ENCODE data around the gene PACSIN1.
A peak's percentile ranks its signal among the peaks of the same experiment; 100 is the strongest.

The PACSIN1 gene

DNA sequence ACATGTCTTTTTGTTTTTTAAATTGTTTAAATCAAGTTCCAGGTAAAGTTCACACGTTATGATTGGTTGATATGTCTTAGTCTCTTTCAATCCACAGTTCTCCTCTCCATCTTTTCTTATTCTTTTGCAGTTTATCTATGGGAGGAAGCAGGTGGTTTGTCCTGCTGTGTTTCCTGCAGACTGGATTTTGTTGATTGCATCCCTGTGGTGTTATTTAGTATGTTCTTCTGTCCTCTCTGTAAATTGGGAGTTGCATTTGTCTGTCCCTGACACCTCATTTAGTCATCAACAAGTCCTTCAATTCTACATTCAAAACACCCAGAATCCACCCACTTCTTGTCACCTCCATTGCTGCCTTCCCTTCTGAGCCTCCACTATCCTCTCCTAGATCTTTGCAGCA, 8.1 kb downstream of the PACSIN1 start:
- no peak for DNase-seq (ENCODE audit: low read depth)
- TF ChIP-seq, protein P1, sequence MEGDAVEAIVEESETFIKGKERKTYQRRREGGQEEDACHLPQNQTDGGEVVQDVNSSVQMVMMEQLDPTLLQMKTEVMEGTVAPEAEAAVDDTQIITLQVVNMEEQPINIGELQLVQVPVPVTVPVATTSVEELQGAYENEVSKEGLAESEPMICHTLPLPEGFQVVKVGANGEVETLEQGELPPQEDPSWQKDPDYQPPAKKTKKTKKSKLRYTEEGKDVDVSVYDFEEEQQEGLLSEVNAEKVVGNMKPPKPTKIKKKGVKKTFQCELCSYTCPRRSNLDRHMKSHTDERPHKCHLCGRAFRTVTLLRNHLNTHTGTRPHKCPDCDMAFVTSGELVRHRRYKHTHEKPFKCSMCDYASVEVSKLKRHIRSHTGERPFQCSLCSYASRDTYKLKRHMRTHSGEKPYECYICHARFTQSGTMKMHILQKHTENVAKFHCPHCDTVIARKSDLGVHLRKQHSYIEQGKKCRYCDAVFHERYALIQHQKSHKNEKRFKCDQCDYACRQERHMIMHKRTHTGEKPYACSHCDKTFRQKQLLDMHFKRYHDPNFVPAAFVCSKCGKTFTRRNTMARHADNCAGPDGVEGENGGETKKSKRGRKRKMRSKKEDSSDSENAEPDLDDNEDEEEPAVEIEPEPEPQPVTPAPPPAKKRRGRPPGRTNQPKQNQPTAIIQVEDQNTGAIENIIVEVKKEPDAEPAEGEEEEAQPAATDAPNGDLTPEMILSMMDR (IDR thresholded peaks at IDR 0.05; ENCODE audit: low read depth, low read length, missing control alignments), result no peak
- H3K4me3 ChIP-seq (ENCODE audit: low read depth, low read length), result no peak overlapping the region
- in situ Hi-C loops (cut with HindIII; ENCODE audit: low sequenced_read_pairs), result no loop called here

DNA sequence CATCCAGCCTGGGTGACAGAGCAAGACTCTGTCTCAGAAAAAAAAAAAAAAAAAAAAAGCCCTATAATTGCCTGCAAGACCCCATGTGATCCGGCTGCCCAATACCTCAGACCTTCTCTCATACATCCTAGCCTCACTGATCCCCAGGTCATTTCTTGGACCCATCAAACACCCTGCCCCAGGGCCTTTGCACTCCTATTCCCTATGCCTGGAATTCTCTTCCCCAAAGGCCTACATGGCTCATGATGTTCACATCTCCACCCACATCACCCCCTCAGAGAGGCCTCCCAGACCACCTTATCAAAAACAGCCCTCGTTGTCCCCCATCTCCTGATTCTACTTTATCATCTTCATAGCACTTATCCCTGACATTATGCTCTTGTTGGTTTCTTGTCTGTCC, 8.9 kb downstream of the PACSIN1 start:
- no peak overlapping the region for H3K4me3 ChIP-seq (ENCODE audit: low read depth, low read length)
- in situ Hi-C loops (cut with HindIII; ENCODE audit: low sequenced_read_pairs), result no loop called here
- TF ChIP-seq, protein P1 (IDR thresholded peaks at IDR 0.05; ENCODE audit: low read depth, low read length, missing control alignments), result no peak
- DNase-seq (ENCODE audit: low read depth), result no peak

DNA sequence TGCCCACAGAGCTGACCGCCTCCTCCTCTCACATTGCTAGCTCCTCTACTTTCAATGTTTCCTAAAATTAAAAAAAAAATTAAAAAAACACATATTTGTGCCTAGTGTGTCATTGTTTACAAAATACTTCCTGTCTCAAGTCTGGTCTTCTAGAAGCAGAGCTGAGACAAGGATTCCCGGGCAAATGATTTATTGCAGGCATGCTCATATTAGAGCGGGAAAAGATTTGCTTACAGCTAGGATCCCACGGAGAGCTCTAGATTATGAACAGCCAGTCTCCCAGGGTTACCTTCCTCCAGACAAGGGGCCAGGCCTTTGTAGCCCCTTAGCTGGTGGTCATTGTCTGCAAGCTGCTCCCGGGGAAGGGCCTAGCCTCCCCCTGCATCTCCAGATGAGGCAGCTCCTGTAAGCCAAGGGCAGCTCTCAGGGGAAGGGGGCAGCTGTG, 9.4 kb downstream of the PACSIN1 start:
- TF ChIP-seq, protein P1 (IDR thresholded peaks at IDR 0.05; ENCODE audit: low read depth, low read length, missing control alignments), result no peak
- in situ Hi-C loops (cut with HindIII; ENCODE audit: low sequenced_read_pairs), result no loop called here
- no peak for DNase-seq (ENCODE audit: low read depth)
- no peak overlapping the region for H3K4me3 ChIP-seq (ENCODE audit: low read depth, low read length)

DNA sequence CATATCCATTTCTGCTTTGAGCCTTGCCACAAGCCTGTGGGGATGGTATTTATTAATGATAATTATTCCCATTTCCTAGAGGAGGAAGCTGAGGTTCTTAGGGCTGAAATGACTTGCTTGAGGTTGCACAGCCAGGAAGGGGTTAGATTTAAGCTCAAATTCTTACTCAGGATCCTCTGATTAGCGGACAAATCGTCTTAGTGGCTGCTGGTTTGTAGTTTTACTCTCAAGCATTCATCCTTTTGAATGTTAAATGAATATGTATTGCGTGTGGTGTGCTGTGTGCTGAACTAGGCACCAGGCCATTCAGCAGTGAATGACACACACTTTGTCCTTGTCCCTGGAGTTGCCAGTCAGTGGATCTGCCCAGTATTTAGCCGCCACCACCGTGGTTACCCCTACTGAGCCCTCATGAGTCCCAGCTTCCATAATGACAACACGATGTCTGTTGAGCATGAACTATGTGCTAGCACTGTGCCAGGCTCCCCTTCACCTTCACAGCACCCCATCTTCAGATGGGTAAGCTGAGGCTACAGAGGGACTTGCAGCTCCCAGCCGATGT, 10.0 kb downstream of the PACSIN1 start:
- in situ Hi-C loops (cut with HindIII; ENCODE audit: low sequenced_read_pairs), result no loop called here
- no peak overlapping the region for H3K4me3 ChIP-seq (ENCODE audit: low read depth, low read length)
- TF ChIP-seq, protein P1 (IDR thresholded peaks at IDR 0.05; ENCODE audit: low read depth, low read length, missing control alignments), result no peak
- no peak for DNase-seq (ENCODE audit: low read depth)

DNA sequence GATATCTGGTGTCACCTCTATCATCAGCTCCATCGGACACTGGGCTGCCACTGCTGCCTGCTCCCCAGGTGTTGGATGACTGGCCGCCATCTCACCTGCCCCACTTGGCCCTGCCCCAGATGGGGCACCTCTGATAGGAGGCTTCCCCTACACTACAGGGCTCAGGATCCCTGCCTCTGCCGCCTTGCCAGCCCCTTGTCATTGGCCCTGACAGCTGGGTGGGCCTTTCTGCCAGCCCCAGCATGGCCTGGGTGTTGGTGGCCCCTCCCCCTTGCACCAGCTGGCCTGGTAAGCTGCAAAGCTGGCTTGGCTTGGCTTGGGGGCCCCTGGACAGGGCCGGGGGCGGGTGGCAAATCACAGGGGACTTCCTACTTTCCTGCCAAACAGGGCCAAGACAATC, 10.6 kb downstream of the PACSIN1 start:
- H3K4me3 ChIP-seq (ENCODE audit: low read depth, low read length), result no peak overlapping the region
- DNase-seq (ENCODE audit: low read depth), result no peak
- in situ Hi-C loops (cut with HindIII; ENCODE audit: low sequenced_read_pairs), result no loop called here
- TF ChIP-seq, protein P1 (IDR thresholded peaks at IDR 0.05; ENCODE audit: low read depth, low read length, missing control alignments), result no peak

DNA sequence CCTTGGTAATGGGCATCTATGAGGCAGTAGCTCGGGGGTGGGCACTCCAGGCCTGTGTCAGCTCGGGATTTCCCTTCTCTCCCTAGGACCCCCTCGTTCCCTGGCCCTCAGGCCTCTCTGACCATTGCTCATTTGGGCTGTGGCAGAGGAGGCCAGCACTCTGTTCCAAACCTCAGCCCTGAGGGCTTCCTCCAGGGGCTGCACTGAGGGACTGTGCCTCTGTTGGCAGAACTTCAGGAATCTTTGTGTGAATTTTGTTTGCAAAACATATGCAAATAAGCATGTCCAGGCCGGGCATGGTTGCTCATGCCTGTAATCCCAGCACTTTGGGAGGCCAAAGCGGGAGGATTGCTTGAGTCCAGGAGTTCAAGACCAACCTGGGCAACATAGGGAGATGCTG, 11.0 kb downstream of the PACSIN1 start:
- no peak overlapping the region for H3K4me3 ChIP-seq (ENCODE audit: low read depth, low read length)
- TF ChIP-seq, protein P1 (IDR thresholded peaks at IDR 0.05; ENCODE audit: low read depth, low read length, missing control alignments), result no peak
- in situ Hi-C loops (cut with HindIII; ENCODE audit: low sequenced_read_pairs), result no loop called here
- DNase-seq (ENCODE audit: low read depth), result peak; percentile 22
